Measurements from ENCODE around the gene CISD2.
"Not testable (repeated sequence)": the region's sequence is repeated elsewhere in the genome, so short reads cannot be mapped to it uniquely, and the experiment has no call there.

CISD2 gene

DNA sequence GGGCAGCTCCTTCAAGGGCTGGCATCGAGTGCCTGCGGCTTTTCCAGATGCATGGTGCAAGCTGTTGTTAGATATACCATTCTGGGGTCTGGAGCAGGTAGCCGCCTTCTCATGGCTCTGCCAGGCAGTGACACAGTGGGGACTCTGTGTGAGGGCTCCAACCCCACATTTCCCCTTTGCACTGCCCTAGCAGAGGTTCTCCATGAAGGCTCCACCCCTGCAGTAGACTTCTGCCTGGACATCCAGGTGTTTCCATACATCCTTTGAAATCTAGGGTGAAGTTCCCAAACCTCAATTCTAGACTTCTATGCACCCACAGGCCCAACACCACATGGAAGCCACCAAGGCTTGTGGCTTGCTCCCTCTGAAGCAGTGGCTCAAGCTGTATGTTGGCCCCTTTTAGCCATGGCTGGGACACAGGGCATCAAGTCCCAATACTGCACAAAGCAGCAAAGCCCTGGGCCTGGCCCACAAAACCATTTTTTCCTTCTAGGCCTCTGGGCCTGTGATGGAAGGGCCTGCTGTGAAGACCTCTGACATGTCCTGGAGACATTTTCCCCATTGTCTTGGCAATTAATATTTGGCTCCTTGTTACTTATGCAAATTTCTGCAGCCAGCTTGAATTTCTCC lies 8.8 kb downstream of the CISD2 start:
- not testable (repeated sequence) for H3K4me3 ChIP-seq (ENCODE audit: extremely low read depth, insufficient read depth, low read length, poor library complexity, severe bottlenecking); H3K4me1 ChIP-seq (ENCODE audit: control insufficient read depth, insufficient read depth, low read length, poor library complexity, severe bottlenecking); H3K27ac ChIP-seq (ENCODE audit: low read depth, low read length, severe bottlenecking)
- Histone ChIP-seq H3K36me3 (ENCODE audit: control insufficient read depth, insufficient read depth, low read length) (peaks cover 72% of the 10 kb centered on the region), H3K9me3 (ENCODE audit: control insufficient read depth, low read length) (peaks cover 25% of the 10 kb centered on the region)
- 100% methylated on average over 2 to 3 of the region's 3 CpGs for WGBS, 2 experiments (ENCODE audit: insufficient coverage in 2 of 2)

- Histone ChIP-seq H3K36me3 (ENCODE audit: control insufficient read depth, insufficient read depth, low read length) (peaks cover 70% of the 10 kb centered on the region), H3K9me3 (ENCODE audit: control insufficient read depth, low read length) (peaks cover 25% of the 10 kb centered on the region)
- not testable (repeated sequence) for H3K4me3 ChIP-seq (ENCODE audit: extremely low read depth, insufficient read depth, low read length, poor library complexity, severe bottlenecking); H3K4me1 ChIP-seq (ENCODE audit: control insufficient read depth, insufficient read depth, low read length, poor library complexity, severe bottlenecking); H3K27ac ChIP-seq (ENCODE audit: low read depth, low read length, severe bottlenecking)
- WGBS, 2 experiments (ENCODE audit: insufficient coverage in 2 of 2) = 67 to 68% methylated on average over 4 of the region's 4 CpGs
Measured at GRCh38 chr4:102878349-102878748, 9.6 kb downstream of the CISD2 start.

GRCh38 chr4:102878901-102879300 lies 10.1 kb downstream of the CISD2 start:
- Histone ChIP-seq H3K27ac (ENCODE audit: low read depth, low read length, severe bottlenecking) (no peak overlapping the region), H3K4me1 (ENCODE audit: control insufficient read depth, insufficient read depth, low read length, poor library complexity, severe bottlenecking) (no peaks in the 10 kb centered on the region), H3K36me3 (ENCODE audit: control insufficient read depth, insufficient read depth, low read length) (peaks cover 65% of the 10 kb centered on the region), H3K9me3 (ENCODE audit: control insufficient read depth, low read length) (peaks cover 25% of the 10 kb centered on the region), H3K4me3 (ENCODE audit: extremely low read depth, insufficient read depth, low read length, poor library complexity, severe bottlenecking) (no peak overlapping the region)
- WGBS, 2 experiments (ENCODE audit: insufficient coverage in 2 of 2) = 92 to 100% methylated on average over 2 of the region's 3 CpGs

- Histone ChIP-seq H3K27ac (ENCODE audit: low read depth, low read length, severe bottlenecking) (no peak overlapping the region), H3K36me3 (ENCODE audit: control insufficient read depth, insufficient read depth, low read length) (peaks cover 46% of the 10 kb centered on the region), H3K4me1 (ENCODE audit: control insufficient read depth, insufficient read depth, low read length, poor library complexity, severe bottlenecking) (no peaks in the 10 kb centered on the region), H3K4me3 (ENCODE audit: extremely low read depth, insufficient read depth, low read length, poor library complexity, severe bottlenecking) (no peak overlapping the region), H3K9me3 (ENCODE audit: control insufficient read depth, low read length) (peaks cover 11% of the 10 kb centered on the region)
- WGBS, 2 experiments (ENCODE audit: insufficient coverage in 2 of 2) = no CpG with 5 or more reads among the region's 1 CpG
Measured at GRCh38 chr4:102881343-102881742, 12.6 kb downstream of the CISD2 start.

- Histone ChIP-seq H3K4me1 (ENCODE audit: control insufficient read depth, insufficient read depth, low read length, poor library complexity, severe bottlenecking) (no peaks in the 10 kb centered on the region), H3K4me3 (ENCODE audit: extremely low read depth, insufficient read depth, low read length, poor library complexity, severe bottlenecking) (no peak overlapping the region), H3K9me3 (ENCODE audit: control insufficient read depth, low read length) (no peaks in the 10 kb centered on the region), H3K36me3 (ENCODE audit: control insufficient read depth, insufficient read depth, low read length) (peaks cover 29% of the 10 kb centered on the region), H3K27ac (ENCODE audit: low read depth, low read length, severe bottlenecking) (no peak overlapping the region)
- 89 to 100% methylated on average over 1 to 2 of the region's 2 CpGs for WGBS, 2 experiments (ENCODE audit: insufficient coverage in 2 of 2)
Measured at GRCh38 chr4:102883278-102883677, 14.5 kb downstream of the CISD2 start.

DNA sequence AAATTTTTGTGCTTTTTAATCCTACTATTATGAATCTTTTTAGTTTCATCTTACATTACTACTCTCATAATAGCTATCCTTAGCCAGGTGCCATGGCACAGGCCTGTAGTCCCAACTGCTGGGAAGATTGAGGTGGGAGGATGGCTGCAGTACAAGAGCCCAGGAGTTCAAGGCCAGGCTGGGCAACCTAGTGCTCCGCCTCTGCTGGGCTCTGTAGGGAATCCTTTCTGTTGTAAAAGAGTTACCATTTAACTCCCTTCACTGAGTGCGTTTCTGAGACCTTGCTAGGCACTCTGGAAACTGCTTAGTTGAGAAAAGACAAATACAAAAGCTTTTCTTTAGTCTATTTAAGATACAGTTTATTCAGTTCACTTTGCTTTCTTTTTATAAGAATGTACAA lies 19.8 kb downstream of the CISD2 start:
- not testable (repeated sequence) for H3K9me3 ChIP-seq (ENCODE audit: control insufficient read depth, low read length); H3K36me3 ChIP-seq (ENCODE audit: control insufficient read depth, insufficient read depth, low read length); H3K4me3 ChIP-seq (ENCODE audit: extremely low read depth, insufficient read depth, low read length, poor library complexity, severe bottlenecking); H3K4me1 ChIP-seq (ENCODE audit: control insufficient read depth, insufficient read depth, low read length, poor library complexity, severe bottlenecking); H3K27ac ChIP-seq (ENCODE audit: low read depth, low read length, severe bottlenecking)
- 50% methylated on average over 1 of the region's 2 CpGs; no CpG with 5 or more reads in 1 of the 2 experiments for WGBS, 2 experiments (ENCODE audit: insufficient coverage in 2 of 2)

GRCh38 chr4:102889866-102890265 lies 21.1 kb downstream of the CISD2 start:
- not testable (repeated sequence) for H3K27ac ChIP-seq (ENCODE audit: low read depth, low read length, severe bottlenecking); H3K4me3 ChIP-seq (ENCODE audit: extremely low read depth, insufficient read depth, low read length, poor library complexity, severe bottlenecking); H3K9me3 ChIP-seq (ENCODE audit: control insufficient read depth, low read length); H3K4me1 ChIP-seq (ENCODE audit: control insufficient read depth, insufficient read depth, low read length, poor library complexity, severe bottlenecking); H3K36me3 ChIP-seq (ENCODE audit: control insufficient read depth, insufficient read depth, low read length)
- WGBS, 2 experiments (ENCODE audit: insufficient coverage in 2 of 2) = no CpG with 5 or more reads among the region's 3 CpGs

DNA sequence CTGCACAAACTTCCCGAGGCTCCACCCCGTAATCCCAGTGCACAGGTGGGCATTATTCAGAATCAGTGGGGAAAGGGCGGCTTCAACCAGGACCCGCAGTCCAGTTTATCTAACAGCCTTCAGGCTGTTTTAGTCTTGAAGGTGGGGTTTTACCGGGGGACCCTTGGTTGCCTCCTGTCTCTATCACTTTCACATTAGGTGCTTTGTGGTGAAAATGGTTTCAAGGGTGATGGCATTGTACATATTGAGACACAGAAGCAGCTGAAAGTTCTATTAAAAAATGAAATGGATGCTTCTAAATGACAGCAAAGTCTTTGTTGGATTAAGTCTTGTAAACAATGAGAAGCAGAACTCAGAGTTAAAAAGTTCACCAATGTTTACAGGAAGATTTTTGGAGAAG lies 27.8 kb downstream of the CISD2 start:
- not testable (repeated sequence) for H3K9me3 ChIP-seq (ENCODE audit: control insufficient read depth, low read length); H3K36me3 ChIP-seq (ENCODE audit: control insufficient read depth, insufficient read depth, low read length); H3K27ac ChIP-seq (ENCODE audit: low read depth, low read length, severe bottlenecking); H3K4me3 ChIP-seq (ENCODE audit: extremely low read depth, insufficient read depth, low read length, poor library complexity, severe bottlenecking); H3K4me1 ChIP-seq (ENCODE audit: control insufficient read depth, insufficient read depth, low read length, poor library complexity, severe bottlenecking)
- WGBS, 2 experiments (ENCODE audit: insufficient coverage in 2 of 2) = 73% methylated on average over 2 of the region's 5 CpGs; no CpG with 5 or more reads in 1 of the 2 experiments

DNA sequence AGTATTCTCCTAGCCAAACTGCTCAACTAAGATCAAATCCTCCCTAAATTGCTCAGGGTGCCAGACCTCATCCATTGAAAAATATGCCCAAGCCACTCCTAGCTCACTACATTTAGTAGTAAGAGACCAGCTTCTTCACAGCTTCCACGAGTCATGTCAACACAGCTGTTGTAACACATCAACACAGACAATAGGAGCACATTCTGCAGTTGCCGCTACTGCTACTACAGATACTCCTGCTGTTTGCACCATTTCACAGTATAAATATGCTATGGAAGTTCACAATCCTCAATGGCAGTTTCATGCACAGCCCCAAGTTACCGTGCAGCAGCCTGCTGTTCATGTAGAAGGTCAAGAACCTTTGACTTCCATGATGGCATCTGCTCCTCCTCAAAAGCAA lies 28.8 kb downstream of the CISD2 start:
- not testable (repeated sequence) for H3K4me1 ChIP-seq (ENCODE audit: control insufficient read depth, insufficient read depth, low read length, poor library complexity, severe bottlenecking); H3K27ac ChIP-seq (ENCODE audit: low read depth, low read length, severe bottlenecking); H3K36me3 ChIP-seq (ENCODE audit: control insufficient read depth, insufficient read depth, low read length); H3K4me3 ChIP-seq (ENCODE audit: extremely low read depth, insufficient read depth, low read length, poor library complexity, severe bottlenecking); H3K9me3 ChIP-seq (ENCODE audit: control insufficient read depth, low read length)
- WGBS, 2 experiments (ENCODE audit: insufficient coverage in 2 of 2) = 92 to 93% methylated on average over 2 of the region's 3 CpGs

- WGBS, 2 experiments (ENCODE audit: insufficient coverage in 2 of 2) = no CpG with 5 or more reads among the region's 2 CpGs
- Histone ChIP-seq H3K4me3 (ENCODE audit: extremely low read depth, insufficient read depth, low read length, poor library complexity, severe bottlenecking) (no peak overlapping the region), H3K4me1 (ENCODE audit: control insufficient read depth, insufficient read depth, low read length, poor library complexity, severe bottlenecking) (no peaks in the 10 kb centered on the region), H3K9me3 (ENCODE audit: control insufficient read depth, low read length) (no peaks in the 10 kb centered on the region), H3K36me3 (ENCODE audit: control insufficient read depth, insufficient read depth, low read length) (no peaks in the 10 kb centered on the region), H3K27ac (ENCODE audit: low read depth, low read length, severe bottlenecking) (no peak overlapping the region)
Measured at GRCh38 chr4:102901804-102902203, 33.0 kb downstream of the CISD2 start.

- no peaks in the 10 kb centered on the region for H3K36me3 ChIP-seq (ENCODE audit: control insufficient read depth, insufficient read depth, low read length)
- 92 to 93% methylated on average over 3 of the region's 3 CpGs for WGBS, 2 experiments (ENCODE audit: insufficient coverage in 2 of 2)
- H3K4me1 ChIP-seq (ENCODE audit: control insufficient read depth, insufficient read depth, low read length, poor library complexity, severe bottlenecking) = no peaks in the 10 kb centered on the region
- H3K4me3 ChIP-seq (ENCODE audit: extremely low read depth, insufficient read depth, low read length, poor library complexity, severe bottlenecking) = no peak overlapping the region
- no peak overlapping the region for H3K27ac ChIP-seq (ENCODE audit: low read depth, low read length, severe bottlenecking)
- no peaks in the 10 kb centered on the region for H3K9me3 ChIP-seq (ENCODE audit: control insufficient read depth, low read length)
Measured at GRCh38 chr4:102918859-102919258, 50.1 kb downstream of the CISD2 start.

Data from mesodermal cell (in vitro differentiated cells).